ENCODE measurements around the gene GDF3.
"Not testable (repeated sequence)": the region's sequence is repeated elsewhere in the genome, so short reads cannot be mapped to it uniquely, and the experiment has no call there.

GDF3 gene

DNA sequence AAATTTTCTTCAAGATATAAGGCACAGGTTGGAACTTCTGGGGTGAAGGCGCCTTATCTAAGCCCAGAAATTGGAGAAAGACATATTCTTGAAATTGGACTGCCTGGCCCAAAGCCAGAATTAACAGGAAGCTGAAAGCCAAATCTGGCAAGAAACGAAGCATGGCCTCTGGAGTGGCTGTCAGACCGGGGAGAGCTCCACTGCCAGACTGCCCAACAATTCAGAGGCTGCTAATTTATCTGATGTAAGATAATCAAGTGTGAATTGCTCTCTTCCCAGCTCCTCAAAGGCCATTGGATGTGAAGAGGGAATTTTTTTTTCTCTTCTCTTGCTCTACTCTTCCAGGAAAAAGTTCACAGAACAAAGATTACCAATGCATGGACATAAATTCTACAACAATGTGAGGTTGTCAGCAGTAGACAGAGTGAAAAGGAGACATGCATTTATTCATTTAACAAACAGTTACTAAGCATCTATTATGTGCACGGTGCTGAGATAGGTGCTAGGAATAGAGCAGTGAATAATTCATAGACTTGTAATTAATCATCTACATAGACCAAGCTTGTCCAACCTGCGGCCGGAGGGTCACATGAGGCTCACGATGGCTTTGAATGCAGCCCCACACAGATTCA, at the start of gene GDF3:
TSS of gene GDF3 (minus strand) at position 210 of the 632 bp plus-strand sequence. CDS start at position 163, 47 bp downstream.
- peak within 1 kb of the TSS; percentile 53 to 86 for H3K27ac Mint-ChIP-seq
- peaks cover 10% of the 10 kb centered on the region for H3K4me1 Mint-ChIP-seq
- H3K9me3 Mint-ChIP-seq = no peaks in the 10 kb centered on the region
- H3K27me3 Mint-ChIP-seq = peaks cover 21% of the 10 kb centered on the region
- DNase-seq (no peak), ATAC-seq (no peak)
- H3K4me3 Mint-ChIP-seq = peak within 1 kb of the TSS in 1 of 2 donors; percentile 46

DNA sequence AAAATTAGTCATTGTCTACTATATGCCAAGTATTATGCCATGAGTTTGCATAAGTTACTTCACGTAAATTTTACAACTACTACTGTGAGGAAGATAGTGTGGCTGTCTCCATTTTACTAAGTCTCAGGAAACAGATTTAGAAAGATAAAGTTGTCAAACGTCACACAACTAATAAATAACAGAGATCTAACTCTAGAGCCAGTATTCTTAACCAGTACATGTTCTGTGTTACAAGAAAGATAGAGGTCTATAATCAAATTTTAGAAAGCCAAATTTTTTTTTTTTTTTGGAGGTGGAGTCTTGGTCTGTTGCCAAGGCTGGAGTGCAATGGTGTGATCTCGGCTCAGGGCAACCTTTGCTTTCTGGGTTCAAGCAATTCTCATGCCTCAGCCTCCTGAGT, 37.4 kb upstream of the GDF3 start:
- no peak for DNase-seq
- H3K27me3 Mint-ChIP-seq = no peaks in the 10 kb centered on the region

DNA sequence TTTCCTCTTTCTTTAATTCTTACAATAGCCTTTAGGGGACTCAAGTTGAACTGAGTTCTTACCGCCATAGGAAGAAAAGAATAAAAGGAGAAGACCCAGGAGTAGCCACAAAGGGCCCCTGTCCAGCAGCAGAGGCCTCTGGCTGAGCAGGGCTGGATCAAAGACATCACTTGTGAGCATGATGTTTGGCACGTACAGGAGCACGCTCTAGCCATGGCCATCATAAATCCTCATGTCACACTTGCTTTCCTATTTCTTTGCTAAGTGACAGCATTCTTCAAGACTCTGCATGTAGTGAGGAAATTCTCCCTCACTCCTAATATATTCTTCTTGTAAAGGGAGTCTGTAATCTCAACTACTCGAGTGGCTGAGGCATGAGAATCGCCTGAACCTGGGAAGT, 35.9 kb upstream of the GDF3 start:
- no peaks in the 10 kb centered on the region for H3K27me3 Mint-ChIP-seq
- ATAC-seq = no peak
- DNase-seq = no peak
- peaks cover 7% of the 10 kb centered on the region for H3K4me1 Mint-ChIP-seq
- no peak overlapping the region for H3K27ac Mint-ChIP-seq
- no peaks in the 10 kb centered on the region for H3K9me3 Mint-ChIP-seq
- no peak overlapping the region for H3K4me3 Mint-ChIP-seq

More for the DNA sequence above, 37.4 kb upstream of the GDF3 start:
- Mint-ChIP-seq H3K4me3 (no peak overlapping the region), H3K4me1 (peaks cover 7% of the 10 kb centered on the region), H3K9me3 (no peaks in the 10 kb centered on the region), H3K27ac (no peak overlapping the region)
- no peak for ATAC-seq

DNA sequence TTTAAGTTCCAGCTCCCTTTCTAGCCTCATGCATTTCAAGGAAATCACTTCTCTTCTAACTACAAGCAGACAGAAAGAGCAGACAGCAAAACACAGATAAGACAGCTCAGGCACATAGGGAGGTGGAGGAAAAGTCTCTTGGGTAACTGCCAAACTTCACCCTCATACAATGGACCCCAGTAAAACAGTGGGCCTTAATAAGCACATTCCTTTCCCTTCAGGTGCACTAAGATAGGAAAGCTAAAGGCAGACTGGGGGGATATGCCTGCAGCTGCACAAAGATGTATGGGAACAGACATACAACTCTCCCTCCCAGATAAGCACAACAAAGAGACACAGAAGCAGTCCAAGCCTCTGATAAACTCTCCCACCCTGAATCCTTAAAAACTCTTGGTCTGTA, 35.4 kb upstream of the GDF3 start:
- not testable (repeated sequence) for H3K4me1 Mint-ChIP-seq, H3K27me3 Mint-ChIP-seq, DNase-seq, H3K27ac Mint-ChIP-seq, ATAC-seq, H3K9me3 Mint-ChIP-seq, H3K4me3 Mint-ChIP-seq

DNA sequence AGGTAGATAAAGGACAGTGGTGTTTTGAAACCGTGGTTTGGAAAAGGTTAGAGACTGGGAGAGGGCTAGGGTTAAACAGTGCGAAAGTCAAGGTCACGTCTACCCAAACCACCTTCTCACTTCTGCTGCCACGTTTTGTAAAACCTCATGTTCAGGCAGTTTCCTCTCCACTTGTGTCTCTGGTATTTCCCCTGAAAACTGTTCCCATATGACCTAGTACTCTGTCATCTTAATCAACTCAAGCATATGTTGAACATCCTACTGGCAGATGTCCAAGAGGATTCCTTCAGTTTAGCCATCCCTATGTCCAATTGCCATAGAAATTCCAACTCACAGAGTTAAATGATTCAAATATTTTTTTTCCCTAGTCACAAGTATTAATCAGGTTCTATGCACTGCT, 34.2 kb upstream of the GDF3 start:
- ATAC-seq (no peak), DNase-seq (no peak)
- Mint-ChIP-seq H3K27ac (no peak overlapping the region), H3K4me1 (peaks cover 7% of the 10 kb centered on the region), H3K4me3 (no peak overlapping the region), H3K27me3 (no peaks in the 10 kb centered on the region), H3K9me3 (no peaks in the 10 kb centered on the region)

DNA sequence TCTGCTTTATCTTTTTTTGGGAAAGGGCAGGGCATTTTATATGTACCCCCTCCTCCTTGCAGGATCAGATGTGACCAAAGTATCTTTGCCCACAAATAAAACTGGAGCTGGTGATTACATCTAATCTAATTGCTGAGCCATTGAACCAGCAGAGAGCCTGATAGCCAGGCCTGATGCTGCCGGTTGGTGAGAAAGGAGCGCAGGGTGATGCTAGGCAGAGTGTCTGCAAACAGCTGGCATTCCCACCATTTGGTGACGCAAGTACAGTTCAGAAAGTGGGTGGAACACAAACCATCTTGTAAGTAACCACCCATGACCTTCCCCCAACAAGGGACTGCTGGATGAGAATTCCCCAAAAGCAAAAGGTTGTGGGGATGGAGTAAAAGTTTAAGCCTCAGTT, 28.4 kb upstream of the GDF3 start:
- H3K27me3 Mint-ChIP-seq = no peaks in the 10 kb centered on the region

DNA sequence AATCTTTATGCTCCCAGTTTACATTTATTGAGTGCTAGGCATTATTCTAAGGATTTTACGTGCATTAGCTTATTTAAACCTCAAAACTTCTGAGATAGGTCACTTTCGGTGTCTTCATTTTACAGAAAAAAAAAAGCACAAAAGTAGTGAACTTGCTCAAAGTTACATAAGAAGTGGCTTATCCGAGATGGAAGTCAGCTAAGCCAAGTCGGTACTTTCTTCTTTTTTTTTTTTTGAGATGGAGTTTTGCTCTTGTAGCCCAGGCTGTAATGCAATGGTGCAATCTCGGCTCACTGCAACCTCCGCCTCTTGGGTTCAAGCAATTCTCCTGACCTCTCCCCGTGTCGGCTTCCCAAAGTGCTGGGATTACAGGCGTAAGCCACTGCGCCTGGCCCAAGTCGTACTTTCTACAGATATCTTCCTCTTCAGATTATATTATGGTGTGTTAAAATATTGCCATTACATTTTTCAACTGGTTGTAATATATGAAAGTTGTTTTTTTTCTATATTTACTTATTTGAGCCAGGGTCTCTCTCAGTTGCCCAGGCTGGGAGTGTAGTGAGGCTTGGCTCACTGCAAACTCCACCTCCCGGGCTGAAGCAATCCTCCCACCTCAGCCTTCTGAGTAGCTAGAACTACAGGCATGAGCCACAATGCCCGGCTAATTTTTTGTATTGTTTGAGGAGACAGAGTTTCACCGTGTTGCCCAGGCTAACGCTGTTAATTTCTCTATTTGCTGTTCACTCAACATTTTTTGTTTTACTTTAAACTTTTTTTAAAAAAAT, 24.6 kb upstream of the GDF3 start:
- Mint-ChIP-seq H3K4me3 (no peak overlapping the region), H3K27ac (no peak overlapping the region), H3K9me3 (no peaks in the 10 kb centered on the region)

More for the DNA sequence above, 28.4 kb upstream of the GDF3 start:
- no peak for DNase-seq
- no peak for ATAC-seq
- Mint-ChIP-seq H3K4me3 (no peak overlapping the region), H3K4me1 (no peaks in the 10 kb centered on the region), H3K27ac (no peak overlapping the region), H3K9me3 (no peaks in the 10 kb centered on the region)

DNA sequence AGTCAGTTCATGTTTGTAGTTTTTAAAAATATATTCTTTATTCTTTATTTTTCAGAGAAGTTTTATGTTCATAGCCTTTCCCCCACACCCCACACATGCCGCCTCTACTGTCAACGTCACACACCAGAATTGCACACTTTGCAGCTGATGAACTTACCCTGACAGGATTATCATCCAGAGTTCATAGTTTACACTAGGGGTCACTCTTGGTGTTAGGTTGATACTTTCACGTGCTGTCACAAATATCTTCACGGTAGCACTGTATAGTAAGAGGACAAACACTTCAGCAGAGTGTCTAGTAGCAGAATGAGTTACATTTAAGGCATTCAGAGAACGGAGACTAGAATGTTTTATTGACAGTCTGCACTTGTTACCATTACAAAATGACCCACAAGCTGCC, 20.8 kb upstream of the GDF3 start:
- Mint-ChIP-seq H3K27ac (no peak overlapping the region), H3K27me3 (no peaks in the 10 kb centered on the region), H3K9me3 (no peaks in the 10 kb centered on the region), H3K4me3 (no peak overlapping the region), H3K4me1 (no peaks in the 10 kb centered on the region)
- DNase-seq = no peak
- peak; percentile 46 for ATAC-seq

More for the DNA sequence above, 24.6 kb upstream of the GDF3 start:
- no peaks in the 10 kb centered on the region for H3K4me1 Mint-ChIP-seq
- ATAC-seq (no peak), DNase-seq (no peak)
- no peaks in the 10 kb centered on the region for H3K27me3 Mint-ChIP-seq

DNA sequence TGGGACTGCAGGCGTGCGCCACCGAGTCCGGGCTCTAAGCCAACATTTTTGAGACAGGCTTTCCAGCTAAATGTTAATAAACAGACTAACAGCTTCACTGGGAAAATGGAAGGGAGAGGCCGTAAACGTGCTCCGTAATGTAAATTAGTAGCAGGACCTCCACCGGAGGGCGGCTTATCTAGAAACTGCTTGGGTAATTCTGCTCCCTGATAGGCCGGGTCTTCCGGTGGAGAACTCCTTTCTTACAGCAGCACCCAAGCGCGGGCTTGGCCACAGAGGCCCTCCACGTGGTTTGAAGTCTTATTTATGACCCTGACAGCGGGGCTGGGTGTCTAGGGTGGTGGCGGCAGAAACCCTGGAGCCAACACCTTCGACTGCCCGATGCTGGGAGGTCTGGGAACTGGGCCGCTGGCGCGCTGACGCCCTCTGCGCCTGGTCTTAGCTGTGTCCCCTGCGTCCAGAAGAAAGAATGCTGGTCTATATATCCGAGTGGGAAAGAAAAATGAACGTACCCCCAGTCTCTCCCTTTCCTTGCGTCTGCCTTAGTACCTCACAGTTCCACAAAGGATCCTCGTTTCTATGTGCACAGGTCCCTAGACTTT, 17.4 kb upstream of the GDF3 start:
- DNase-seq = no peak
- Mint-ChIP-seq H3K27ac (no peak overlapping the region), H3K9me3 (no peaks in the 10 kb centered on the region), H3K4me1 (no peaks in the 10 kb centered on the region), H3K27me3 (no peaks in the 10 kb centered on the region), H3K4me3 (no peak overlapping the region)
- ATAC-seq = no peak

DNA sequence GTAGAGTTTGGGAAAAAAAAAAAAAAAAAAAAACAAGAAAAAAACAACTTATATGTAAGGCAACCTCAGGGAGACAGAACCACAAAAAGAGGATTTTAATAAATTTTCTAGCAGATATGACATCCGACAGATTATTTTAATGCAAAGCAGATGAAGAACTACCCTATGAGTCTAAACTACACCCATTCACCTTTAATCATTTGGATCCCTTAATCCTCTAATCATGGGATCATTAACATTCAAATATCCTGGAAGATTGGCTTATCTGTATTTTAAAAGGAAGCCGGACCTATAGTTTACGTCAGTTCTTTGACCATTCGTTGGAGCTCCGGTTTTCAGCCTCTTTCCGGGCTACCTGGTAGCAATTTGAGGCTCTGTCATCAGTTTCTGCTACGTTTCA, 15.6 kb upstream of the GDF3 start, which contains the start of gene DPPA3:
TSS of gene DPPA3 (plus strand) at position 301 of the 400 bp plus-strand sequence. CDS start 138 bp downstream, outside the sequence.
- Mint-ChIP-seq H3K27me3 (no peaks in the 10 kb centered on the region), H3K27ac (no peak within 1 kb of the TSS), H3K9me3 (no peaks in the 10 kb centered on the region), H3K4me1 (no peaks in the 10 kb centered on the region), H3K4me3 (no peak within 1 kb of the TSS)
- DNase-seq (no peak), ATAC-seq (no peak)

DNA sequence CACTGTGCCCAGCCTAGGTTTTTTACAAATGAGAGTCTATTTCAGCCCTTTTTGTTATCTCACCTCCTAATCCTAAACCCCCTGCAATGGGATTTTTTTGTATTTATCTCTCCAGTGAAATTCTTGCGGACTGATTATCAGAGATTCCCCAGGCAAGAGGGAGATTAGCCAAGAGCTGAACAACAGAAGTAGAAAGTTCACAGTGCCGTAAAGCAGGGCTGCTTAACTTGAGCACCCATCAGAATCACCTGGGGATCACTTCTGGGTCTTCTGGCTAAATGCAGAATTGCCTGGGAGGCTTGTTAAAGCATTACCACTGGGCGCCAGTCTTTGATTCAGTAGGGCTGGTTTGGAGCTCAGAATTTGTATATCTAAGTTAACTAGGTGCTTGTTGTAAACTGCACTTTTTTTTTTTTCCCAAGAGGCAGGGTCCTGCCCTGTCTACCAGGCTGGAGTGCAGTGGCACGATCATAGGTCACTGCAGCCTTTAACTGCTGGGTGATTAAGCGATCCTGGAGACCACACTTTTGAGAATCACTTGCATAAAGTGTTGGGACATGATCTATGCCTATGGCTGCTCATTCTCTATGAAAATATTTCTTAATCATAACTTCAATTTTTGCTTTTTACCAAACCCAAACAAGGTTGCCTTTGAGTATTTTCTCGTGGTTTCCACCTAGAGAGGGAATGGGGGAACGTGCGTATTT, 14.5 kb upstream of the GDF3 start:
- H3K4me1 Mint-ChIP-seq = no peaks in the 10 kb centered on the region
- H3K9me3 Mint-ChIP-seq = no peaks in the 10 kb centered on the region
- ATAC-seq (no peak), DNase-seq (no peak)
- no peak overlapping the region for H3K4me3 Mint-ChIP-seq
- H3K27ac Mint-ChIP-seq = no peak overlapping the region
- no peaks in the 10 kb centered on the region for H3K27me3 Mint-ChIP-seq

DNA sequence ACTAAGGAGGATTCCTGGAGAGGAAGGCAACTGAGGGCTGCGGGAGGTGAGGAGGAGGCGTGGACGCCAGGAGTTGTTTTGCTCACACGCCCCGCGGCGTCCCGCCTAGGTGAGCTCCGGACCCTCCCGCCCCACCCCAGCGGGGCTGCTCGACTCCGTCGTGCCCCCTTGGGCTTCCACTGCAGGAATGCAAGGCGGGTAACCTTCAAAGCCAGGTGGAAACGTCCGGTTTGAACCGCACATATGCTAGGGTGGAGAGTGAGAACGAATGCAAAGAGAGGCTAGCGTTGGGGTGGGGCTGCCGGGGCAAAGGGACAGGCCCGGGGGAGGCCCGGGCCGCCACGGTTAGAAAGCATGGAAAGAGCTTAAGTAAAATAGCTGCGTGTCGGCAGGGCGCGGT, 10.3 kb upstream of the GDF3 start:
- ATAC-seq (no peak), DNase-seq (no peak)
- Mint-ChIP-seq H3K9me3 (no peaks in the 10 kb centered on the region), H3K27ac (no peak overlapping the region), H3K27me3 (no peaks in the 10 kb centered on the region), H3K4me3 (no peak overlapping the region), H3K4me1 (no peaks in the 10 kb centered on the region)

DNA sequence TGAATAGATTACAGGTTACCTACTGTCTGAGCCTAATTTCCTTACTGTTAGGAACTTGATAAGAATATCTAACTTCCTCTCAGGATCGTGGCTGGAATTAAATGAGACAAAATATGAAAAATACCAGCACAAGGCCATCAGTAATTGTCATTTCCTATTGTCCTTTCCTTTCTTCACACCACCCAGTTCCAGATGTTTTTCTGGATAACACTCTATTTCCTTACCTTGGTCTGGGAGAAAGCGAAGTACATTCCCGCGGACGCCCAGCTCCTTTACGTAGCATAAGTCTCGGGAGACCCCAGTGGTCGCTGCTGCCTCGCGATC, 376 bp downstream of the GDF3 start:
- H3K27ac Mint-ChIP-seq = no peak overlapping the region
- ATAC-seq (no peak), DNase-seq (no peak)
- H3K4me1 Mint-ChIP-seq = peaks cover 10% of the 10 kb centered on the region
- no peaks in the 10 kb centered on the region for H3K9me3 Mint-ChIP-seq
- H3K4me3 Mint-ChIP-seq = peak overlapping the region in 1 of 2 donors; percentile 46
- H3K27me3 Mint-ChIP-seq = peaks cover 21% of the 10 kb centered on the region

DNA sequence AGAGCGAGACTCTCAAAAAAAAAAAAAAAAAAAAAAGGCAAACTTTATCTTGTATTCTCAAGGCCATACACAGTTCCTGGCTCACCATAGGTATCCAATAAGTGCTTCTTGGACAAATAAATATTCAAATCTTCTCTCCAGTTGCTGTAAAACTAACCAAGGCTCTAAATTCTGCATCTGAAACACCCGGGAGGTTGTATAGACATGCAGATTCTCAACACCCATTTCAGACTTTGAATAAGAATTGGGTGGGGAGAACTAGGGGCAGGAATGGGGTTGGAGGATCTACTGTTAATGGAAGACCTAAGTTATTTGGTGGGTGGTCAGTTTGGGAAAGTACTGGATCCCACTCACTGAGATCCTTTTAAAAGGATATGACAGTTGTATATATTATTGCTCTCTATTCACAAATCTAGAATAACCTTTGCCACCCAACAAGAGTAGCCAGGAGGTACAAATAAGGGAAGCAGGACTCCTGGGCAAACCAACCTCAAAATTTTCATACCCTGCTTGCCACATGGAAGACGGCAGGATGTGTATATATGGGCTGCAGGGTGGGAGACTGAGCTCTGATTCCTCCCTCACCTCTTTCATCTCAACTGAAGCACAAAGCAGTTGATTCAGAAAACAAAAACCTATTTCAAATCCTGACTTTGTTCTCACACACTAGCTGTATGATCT, 879 bp downstream of the GDF3 start:
- H3K27ac Mint-ChIP-seq = peak overlapping the region; percentile 53 to 86
- H3K4me3 Mint-ChIP-seq = no peak overlapping the region
- H3K27me3 Mint-ChIP-seq = peaks cover 21% of the 10 kb centered on the region
- H3K9me3 Mint-ChIP-seq = no peaks in the 10 kb centered on the region
- ATAC-seq (no peak), DNase-seq (no peak)
- H3K4me1 Mint-ChIP-seq = peaks cover 10% of the 10 kb centered on the region

DNA sequence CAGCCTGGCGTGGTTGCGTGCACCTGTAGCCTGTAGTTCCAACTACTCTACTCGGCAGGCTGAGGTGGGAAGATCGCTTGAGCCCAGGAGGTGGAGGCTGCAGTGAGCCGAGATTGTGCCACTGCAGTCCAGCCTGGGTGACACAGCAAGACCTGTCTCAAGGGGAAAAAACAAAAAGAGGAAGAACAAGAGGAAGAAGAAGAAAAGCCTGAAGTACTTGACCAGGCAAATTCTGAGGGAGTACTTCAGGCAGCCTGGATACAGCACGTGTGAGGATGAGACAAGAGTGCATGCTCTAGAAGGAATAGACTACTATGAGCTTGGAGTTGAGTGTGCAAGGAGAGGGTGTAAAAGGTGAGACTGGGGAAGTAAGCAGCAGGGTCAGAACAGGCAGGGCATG, 1.8 kb downstream of the GDF3 start:
- Mint-ChIP-seq H3K27me3 (peaks cover 21% of the 10 kb centered on the region), H3K4me3 (no peak overlapping the region), H3K9me3 (no peaks in the 10 kb centered on the region), H3K27ac (no peak overlapping the region), H3K4me1 (peaks cover 10% of the 10 kb centered on the region)
- DNase-seq = no peak
- no peak for ATAC-seq

All from stimulated activated naive CD8-positive, alpha-beta T cell treated with anti-CD3 and anti-CD28 coated beads, Interleukin-15, amount 100 ng/mL, for 72 hours (primary cell).